GM19455 (cell line): ENCODE measurements around the gene PSD2.

Experiments
- ATAC-seq: cut with Tn5 transposase; IDR thresholded peaks from one replicate; pipeline ENCODE4 v1.9.1; 2021; ENCODE audit not compliant: unreplicated experiment

The PSD2 gene

DNA sequence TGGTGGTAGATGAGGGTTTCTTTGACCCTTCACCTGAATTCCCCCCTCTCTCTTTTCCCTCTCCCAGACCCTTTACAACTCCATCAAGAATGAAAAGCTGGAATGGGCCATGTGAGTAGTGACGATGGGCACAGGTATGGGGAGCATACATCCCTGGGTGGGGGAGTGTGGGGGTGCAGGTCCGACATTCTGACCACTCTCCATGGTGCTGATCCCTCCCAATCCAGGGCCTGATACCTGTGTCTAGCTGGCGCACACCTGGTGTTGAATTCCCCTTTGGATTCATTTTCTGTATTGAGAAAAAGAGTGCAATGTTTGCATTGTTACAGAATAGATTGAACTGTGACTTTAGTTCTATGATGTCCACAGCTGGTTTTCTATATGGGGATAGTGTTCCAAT lies 40.0 kb downstream of the PSD2 start:
- ATAC-seq = no peak

DNA sequence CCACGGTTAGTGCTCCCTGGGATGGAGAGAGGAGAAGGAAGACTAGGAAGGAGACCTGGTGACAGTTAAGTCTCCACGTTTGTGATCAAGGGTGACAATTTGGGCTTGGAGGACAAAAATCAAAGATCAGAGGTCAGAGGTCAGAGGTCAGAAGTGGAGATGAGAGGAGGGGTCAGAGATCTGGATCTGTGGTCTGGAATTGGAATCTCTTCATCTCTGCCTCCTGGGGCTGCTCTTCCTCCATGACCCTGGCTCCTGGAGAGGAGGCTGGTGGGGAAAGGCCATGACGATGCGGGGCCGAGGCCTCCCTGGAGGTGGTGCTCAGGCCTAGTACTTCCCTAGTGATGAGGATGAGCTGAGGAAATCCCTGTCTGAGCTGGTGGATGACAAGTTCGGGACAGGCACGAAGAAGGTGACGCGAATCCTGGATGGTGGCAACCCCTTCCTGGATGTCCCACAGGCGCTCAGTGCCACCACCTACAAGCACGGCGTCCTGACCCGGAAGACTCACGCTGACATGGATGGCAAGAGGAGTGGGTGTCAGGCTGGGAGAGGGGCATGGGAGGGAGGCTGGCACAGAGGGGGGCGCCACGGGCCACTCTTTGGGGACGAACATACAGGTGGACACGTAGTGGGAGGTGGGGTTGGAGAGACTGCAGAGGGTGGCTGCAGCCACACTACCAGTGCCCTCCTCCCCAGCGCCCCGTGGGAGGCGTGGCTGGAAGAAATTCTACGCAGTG lies 41.0 kb downstream of the PSD2 start:
- no peak for ATAC-seq

DNA sequence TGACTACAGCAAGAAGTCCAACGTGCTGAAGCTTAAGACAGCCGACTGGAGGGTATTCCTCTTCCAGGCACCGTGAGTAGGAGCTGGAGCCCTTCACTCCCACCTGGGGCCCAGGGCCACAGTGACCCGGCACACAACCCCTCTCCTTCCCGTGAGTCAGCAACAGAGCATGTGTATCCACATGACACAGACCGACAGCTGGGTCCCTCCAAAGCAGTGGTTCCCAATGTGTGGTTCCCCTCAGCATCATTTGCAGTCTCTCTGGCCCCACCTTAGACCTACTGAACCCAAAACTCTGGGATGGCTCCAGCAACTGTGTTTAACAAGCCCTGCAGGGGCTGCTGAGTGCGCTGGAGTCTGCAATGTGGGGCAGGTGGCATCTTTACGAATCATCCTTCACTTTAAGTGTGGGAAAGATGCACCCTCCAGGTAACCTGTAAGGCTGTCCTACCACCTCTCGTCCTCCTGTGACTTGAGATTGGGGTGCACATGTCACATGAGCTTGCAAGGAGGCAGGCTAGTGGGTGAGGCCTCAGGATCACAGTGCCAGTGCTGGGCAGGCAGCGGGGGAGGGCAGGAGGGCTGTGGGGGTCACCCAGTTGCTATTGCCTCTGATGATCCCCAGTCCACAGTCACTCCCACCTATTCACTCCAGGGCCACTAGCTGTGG lies 42.2 kb downstream of the PSD2 start:
- no peak for ATAC-seq

DNA sequence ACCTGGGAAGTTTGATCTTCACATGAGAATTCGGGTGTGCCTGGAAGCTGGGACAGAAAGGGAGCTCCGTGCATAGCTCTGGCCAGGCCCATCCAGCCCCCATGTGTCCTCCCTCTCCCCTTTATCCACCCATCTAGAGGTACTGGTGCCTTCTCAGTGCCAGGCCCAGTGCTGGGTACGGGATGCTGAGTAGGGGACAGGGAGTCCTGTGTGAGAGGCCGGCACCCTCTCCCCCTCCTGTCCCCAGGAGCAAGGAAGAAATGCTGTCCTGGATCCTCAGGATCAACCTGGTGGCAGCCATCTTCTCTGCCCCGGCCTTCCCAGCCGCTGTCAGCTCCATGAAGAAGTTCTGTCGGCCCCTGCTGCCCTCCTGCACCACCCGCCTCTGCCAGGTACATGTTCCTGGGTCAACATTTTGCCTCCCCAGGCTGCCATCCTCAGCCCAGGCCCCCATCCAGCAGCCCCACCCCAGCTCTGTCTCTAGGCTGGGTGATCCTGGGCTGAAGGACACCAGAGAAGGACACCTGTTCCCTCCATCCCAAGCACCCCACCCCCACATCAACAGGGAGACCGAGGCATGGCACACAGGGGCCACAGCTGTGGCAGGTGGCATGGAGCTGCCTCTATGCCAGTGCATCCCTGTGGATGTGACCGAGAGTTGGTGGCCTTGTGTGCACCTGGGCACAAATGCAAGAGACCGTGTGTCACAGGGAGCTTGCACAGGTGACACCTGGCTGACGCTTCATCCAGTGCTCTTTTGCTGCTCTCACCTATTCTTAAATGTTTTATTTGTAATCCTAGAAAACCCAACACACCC lies 43.0 kb downstream of the PSD2 start:
- no peak for ATAC-seq

DNA sequence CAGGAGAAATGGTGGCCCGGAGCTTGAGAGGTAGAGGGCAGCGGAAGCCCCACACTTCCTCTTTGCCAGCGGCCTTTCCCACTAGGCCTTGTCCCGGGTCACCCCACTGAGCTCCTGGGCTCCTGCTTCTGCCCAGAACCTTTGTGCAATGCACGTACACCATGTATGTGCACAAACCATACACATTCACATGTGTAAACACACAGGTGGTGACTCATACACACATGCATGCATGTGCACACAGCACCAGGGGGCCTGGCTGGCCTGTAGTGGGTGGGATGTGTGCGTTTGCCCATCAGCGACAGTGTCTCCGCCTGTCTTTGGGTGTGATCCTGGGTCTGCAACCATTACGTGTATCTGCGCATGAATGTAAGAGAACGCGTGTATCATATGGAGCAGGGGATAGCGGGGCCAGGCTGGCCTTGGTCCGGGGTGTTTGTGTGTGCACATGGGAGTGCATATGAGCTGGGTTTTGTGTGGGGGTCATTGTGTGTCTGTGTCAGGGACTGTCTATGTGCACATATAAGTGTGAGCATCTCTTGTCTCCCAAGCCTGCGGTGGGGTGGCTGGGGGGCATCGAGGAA lies 43.7 kb downstream of the PSD2 start:
- ATAC-seq = no peak

DNA sequence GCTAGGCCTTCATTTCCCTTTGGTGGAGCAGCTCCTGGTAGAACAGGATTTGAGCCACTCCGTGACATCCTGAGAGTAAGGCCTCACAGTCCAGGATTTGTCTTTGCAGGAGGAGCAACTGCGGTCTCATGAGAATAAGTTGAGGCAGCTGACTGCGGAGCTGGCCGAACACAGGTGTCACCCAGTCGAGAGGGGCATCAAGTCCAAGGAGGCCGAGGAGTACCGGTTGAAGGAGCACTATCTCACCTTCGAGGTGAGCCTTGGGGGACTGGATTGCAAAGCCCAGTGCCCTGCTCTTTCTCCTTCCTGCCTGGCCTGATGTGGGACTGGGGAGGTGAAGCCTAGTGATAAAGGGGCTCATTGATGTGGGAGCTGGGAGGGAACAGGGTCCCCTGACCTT lies 44.3 kb downstream of the PSD2 start:
- no peak for ATAC-seq

DNA sequence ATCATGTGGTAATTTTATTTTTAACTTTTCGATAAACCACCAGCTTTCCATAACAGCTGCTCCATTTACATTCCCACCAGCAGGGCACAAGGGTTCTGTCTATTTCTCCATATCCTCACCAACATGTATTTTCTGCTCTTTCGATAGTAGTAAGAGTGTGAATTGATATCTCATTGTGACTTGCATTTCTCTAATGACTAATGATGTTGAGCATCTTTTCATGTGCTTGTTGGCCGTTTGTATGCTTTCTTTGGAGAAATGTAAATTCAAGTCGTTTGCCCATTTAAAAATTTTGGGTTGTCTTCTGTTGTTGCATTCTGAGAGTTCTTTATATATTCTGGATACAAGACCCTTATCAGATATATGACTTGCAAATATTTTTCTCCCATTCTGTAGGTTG lies 45.9 kb downstream of the PSD2 start:
- no peak for ATAC-seq

DNA sequence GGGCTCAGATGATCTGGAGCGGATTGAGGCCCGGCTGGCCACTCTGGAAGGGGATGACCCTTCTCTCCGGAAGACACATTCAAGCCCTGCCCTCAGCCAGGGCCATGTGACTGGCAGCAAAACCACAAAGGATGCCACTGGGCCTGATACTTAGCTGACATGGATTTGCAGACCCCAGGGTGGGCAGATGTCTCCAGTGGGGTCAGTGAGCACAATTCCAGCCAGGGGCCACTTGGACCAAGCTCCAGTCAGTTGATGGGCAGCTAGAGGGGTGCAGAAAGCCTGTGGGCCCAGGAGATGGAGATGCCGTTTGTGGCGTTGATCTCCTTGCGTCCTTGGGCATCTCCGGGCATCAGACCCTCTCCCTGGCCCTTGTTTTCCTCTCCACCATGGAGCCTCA lies 46.7 kb downstream of the PSD2 start:
- no peak for ATAC-seq

DNA sequence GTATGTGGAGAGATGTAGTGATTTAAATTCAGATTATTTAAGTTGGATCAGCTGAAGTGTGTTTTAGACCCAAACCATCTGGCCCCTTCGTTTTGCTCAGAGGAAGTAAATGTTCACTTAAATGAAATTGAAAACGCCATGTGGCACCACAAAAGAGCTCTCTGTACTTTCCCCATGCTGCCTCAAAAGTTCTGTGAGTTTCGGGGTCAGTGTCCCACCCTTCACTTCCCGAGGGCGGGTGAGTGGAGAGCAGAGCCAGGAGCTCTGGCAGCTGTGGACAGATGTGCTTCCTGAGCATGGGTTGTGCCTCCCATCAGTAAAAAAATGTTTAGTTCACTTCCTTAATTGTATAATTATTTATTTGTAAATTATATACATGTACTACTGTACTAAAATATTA lies 48.4 kb downstream of the PSD2 start:
- ATAC-seq = no peak

DNA sequence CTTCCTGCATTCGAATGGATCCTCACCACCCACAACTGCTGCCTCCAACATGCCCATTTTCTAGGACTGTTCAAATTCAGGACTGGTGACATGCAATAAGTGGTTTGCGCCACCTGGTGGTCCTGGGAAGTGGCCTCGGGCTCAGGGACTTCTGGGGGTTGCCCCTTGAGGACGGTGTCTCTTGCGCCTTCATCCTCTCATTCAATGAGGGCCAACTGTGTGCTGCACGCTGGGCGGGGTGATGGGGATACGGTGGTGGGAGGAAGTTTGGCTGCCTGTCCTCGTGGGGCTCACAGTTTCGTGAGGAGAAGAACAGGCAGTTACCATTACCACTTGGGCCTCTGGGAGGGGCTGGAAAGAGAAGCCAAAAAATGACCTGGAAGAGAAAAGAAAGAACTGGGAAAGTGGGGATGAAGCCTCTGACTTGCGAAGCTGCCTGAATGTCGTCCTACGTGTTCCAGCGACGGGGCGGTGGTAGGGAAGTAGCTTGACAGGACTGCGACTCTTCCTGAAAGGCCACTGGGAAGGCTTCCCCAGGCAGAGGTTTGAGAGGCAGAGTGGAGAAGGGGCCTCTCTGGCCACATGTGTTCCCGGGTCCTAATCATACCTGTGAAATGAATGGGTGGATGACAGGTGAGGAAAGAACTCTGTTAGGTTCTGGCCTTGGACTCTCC lies 49.0 kb downstream of the PSD2 start:
- ATAC-seq = no peak

DNA sequence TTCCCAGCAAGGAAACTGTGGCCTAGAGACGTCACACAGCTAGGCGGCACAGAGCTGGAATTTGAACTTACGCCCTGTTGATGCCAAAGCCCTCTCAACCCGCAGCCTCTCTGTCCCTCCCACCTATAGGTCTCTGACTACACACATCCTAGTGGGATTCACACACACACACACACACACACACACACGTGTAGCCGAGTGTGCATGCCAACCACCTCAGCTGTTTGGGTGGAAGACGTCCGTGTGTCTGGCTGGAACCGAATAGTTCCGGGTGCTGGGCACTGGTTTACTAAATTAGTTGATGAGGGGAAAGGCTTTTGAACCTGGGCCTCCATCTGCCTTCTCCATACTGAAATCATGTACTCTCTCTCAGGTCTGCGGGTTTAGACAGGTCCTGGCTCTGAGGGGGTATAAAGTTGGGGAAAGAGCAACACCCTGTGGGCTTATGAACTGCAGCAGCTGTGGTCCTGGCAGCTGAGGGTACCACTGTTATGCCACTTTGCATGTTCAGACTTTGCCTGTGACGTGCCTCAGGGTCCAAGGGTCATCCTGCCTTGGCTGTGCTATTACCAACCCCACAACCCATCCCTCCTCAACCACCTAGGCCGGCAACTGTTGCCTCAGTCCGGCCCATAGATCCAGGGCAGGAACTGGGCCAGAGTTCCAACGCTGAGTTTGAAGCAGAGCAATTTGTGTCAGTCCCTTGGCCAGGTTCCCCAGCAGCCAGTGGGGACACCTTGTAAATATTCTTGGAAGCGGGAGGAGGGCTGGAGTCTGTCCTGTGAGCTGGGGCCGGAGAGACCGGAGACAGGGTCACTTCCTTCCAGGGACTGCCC lies 50.5 kb downstream of the PSD2 start:
- ATAC-seq = no peak

DNA sequence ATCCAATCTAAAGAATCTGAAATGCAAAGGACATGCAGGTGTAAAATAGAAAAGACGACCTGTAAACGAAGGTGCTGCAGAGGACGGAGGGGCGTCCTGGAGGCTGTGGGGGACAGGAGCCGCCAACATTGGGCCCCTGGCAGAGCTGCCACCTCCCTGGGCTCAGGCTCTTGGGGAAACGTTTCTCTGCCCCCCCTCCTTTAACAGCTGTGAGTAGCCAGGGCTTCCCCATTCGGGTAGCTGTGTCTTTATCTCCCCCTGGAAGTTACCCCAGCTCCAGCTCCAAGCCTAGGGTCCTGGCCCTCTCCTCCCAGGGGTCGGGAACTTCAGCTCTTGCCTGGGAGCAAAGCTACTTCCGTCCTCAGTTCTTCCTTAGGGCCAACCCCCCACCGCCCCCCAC lies 51.5 kb downstream of the PSD2 start:
- no peak for ATAC-seq

DNA sequence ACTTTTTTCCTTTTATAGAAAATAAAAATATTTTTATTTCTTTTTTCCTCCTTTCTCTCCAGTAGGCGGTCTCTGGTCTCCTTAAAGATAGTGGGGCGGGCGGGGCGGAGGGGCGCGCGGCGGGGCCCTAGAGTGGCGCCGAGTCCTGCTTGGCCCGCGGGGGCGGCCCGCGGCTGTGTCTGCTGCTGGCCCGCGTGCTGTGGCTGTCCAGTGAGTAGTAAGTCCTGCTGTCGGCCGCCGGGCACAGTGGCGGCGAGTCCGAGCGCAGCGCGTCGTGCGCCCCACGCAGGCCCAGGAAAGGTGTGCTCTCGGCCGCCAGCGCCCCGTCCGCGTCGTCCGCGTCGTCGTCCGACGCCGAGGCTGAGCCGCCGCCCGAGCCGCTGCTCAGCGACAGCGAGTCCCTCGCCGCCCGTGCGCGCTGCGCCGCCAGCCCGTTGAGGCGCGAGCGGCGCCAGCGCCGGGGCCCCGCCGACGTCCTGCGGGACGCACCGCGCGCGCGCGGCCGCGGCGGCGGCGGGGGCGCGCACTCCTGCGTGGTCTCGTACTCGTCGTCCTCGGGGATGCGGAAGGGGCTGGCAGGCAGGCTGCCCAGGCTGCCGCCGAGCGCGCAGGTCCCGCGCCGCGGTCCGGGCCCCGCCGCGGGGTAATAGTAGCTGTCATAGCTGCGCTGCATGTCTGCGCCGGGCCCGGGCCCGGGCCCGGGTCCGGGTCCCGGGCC lies 52.3 kb downstream of the PSD2 start:
- ATAC-seq = peak; percentile 65

DNA sequence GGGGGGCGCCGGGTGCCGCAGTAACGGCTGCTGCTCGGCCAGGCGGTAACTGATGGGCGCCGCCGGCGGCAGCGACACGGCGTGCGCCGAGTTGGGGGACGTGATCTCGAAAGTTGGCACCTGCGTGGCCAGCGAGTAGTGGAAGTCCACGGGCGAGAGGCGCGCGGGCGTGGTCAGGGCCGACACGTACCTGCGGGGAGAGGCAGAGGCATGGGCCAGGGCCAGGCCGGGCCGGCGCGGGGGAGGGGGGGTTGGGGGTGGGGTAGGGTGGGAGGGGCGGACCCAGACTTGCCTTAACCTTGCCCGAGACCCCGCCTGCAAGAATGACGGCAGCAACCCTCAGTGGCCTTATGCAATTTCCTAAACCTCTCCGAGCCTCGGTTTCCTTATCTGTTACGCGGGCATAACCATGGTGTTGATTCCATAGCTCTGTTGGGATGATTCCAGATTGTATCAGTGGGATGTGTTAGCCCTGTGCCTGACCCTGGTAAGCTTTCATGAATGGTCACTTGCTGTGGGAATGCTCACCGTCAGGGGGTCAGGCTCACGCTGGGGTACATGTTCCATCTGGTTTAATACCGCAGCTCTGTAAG lies 53.0 kb downstream of the PSD2 start:
- no peak for ATAC-seq

DNA sequence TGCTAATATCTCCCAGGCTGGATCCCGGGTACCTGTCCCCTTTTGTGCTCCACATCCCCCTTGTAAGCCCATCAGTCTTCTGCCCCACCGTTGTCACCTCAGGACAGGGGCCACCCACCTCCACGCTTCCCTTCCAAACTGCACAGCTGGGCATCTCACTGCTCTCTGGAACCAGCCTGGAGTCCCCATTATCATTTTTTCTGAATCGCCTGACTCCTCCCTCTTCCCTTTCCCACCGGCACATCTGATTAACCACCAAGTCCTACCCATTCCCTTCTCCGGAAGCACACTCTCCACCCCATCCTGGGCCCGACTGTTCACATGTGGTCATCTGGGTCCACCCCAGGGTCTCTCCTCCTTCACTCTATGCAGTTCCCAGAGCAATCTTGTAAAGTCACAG lies 53.9 kb downstream of the PSD2 start:
- ATAC-seq = no peak

DNA sequence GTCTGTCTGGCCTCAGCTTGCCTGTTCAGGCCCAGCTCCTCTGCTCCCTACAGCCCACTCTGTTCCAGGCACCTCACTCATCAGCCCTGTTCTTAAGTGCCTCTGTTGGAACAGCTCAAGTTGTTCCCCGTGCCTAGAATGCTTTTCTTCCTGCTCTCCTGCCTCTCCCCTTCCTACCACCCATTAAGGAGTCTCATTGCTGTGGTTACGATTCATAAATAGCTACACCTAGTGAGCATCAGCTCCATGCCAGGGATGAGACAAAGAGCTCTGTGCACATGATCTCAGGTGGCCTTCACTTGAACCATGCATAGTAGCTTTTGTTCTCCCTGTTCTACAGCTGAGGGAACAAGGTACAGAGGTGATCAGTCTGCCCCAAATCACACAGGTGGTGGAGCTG lies 54.3 kb downstream of the PSD2 start:
- no peak for ATAC-seq

DNA sequence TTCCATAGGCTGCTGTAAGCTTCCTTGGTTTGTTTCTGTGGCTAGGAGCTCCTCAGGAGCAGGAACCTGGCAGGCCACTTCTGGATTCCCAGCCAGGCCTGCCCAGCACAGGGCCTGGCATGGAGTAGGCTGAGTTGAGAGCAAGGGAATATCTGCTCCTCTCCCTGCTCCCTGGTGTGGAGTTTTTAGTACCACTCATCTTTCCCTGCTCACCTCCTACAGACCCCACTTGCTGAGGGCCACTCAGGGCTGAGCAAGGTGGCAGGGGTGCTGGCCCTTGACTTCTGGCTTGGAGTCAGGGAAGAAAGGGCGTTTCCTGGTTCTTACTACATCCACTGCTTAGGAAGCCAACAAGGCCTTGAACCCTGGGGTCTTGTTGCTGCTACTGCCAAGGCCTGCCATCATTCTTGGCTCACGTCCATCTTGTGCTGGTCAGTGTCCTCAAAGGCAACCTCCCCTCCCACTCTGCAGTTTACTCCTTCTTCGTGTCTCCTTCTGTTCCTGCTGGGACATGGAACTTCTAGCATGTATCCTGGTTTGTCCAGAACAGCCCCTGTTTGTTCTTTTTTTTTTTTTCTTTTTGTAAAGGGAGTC lies 54.9 kb downstream of the PSD2 start:
- ATAC-seq = no peak

DNA sequence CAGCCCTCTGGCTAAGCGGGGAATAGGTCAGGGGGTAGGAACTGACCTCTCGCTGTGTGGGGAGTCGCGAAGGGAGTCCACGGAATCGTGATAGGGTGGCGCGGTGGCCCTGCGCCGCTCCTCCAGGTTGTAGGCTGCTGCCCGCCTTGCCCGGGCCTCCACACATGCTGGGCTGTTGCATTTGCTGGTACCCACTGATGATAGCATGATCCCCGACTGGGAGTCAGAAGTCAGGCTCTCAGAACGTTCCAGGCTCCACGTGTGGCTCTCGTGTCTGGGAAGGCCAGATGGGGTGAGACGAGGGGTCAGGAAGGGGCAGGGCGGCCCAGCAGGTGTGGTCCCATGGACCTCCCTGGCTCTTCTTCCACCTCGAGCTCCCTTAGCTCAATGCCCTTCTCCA lies 56.0 kb downstream of the PSD2 start:
- no peak for ATAC-seq

DNA sequence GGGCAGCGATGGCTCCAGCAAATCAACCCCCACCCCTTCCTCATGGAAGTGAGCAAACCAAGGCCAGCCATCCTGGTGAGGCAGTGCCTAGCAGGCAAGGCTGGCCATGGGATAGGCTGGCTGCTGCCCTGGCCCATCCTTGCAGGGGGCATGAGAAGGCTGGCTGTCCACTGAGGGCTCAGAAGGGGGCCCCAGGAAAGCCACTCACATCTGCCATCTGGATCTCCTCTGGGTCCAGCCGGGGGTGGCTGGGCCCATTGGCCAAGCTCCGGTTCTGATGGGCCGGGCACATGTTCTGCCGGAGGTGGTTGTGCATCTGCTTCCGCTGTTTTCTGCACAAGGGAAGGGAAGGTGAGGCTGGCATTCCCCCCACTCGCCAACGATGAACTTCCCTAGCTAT lies 57.1 kb downstream of the PSD2 start:
- ATAC-seq = no peak
